ENCODE results near the gene KLRC3.
"Not testable (repeated sequence)": the region's sequence is repeated elsewhere in the genome, so short reads cannot be mapped to it uniquely, and the experiment has no call there.

The KLRC3 gene

DNA sequence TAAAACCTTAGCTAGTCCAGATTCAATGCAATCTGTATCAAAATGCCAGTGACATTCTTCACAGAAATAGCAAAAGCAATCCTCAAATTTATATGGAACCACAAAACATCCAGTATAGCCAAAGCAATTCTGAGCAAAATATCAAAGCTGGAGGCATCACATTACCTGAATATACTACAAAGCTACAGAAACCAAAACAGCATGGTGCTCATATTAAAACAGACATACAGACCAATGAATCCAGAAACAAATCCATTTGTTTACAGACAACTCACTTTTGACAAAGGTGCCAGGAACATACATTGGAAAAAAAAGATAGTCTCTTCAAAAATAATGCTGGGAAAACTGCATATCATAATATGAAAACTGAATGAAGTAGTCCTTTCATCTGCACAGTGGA is 15.6 kb downstream of the KLRC3 start:
- DNase-seq (ENCODE audit: insufficient read length, low spot score) (no peak), FAIRE-seq (peak; percentile 18)

DNA sequence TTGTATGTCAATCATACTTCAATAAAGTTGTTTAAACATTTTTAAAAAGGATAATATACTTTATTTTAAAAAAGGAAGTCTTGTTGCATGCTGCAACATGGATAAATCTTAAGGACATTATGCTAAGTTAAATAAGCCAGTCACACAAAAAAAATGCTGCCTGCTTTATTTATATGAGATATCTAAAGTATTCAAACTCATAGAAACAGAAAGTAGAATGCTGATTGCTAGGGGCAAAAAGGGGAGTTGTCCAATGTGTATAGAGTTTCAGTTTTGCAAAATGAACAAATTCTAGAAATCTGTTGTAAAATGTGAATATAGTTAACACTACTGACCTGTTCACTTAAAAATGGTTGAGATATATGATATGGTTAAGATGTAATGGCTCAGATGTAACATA is 19.6 kb downstream of the KLRC3 start:
- no peak for DNase-seq (ENCODE audit: insufficient read length, low spot score)
- no peak for FAIRE-seq

DNA sequence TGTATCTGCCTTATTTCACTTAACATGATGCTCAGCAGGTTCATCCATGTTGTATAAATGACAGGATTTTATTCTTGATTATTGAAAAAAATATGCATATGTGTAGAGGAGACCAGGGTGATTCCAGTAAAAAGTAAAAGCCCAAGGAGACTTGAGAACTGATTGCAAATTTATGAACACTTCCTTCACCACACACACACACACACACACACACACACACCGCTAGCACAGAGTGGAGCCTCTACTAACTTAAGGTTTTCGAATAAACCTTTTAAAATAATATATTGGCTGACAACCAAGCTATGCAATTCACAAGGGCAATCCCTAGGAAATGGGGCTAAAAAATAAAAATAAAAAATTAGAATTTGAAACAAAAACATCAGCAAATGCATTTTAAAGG is 22.2 kb downstream of the KLRC3 start:
- FAIRE-seq (no peak), DNase-seq (ENCODE audit: insufficient read length, low spot score) (no peak)

DNA sequence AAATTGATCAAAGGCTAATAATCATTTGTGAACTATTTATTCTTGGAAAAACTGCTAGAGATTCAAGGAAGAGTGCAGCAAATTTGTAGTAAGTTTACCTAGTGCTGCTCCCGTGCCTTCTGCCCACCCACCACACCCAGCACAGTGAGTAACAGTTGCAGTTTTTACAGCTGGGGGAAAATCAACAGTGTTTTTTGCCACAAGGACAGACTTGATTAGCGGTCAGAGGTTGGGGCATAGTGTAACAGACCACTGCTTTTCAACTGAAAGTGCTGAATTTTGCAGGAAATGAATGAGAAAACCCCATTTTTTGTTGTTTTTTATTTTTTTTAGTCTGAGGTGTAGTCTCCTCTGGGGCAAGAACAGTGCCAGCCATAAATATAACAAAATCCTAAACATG is 23.1 kb downstream of the KLRC3 start:
- FAIRE-seq, result no peak

DNA sequence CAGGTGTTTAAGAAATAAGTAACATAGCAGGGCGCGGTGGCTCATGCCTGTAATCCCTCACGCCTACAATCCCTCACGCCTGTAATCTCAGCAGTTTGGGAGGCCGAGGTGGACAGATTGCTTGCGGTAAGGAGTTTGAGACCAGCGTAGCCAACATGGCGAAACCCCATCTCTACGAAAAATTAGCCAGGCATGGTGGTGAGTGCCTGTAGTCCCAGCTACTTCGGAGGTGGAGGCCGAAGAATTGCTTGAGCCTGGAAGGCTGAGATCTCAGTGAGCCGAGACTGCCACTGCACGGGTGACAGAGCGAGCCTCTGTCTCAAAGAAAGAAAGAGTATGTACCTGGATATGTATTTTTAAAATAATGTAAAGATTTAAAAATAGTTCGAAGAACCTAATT is 24.2 kb downstream of the KLRC3 start:
- FAIRE-seq; DNase-seq (ENCODE audit: insufficient read length, low spot score): not testable (repeated sequence)

More for the DNA sequence above, 23.1 kb downstream of the KLRC3 start:
- DNase-seq (ENCODE audit: insufficient read length, low spot score), result no peak

DNA sequence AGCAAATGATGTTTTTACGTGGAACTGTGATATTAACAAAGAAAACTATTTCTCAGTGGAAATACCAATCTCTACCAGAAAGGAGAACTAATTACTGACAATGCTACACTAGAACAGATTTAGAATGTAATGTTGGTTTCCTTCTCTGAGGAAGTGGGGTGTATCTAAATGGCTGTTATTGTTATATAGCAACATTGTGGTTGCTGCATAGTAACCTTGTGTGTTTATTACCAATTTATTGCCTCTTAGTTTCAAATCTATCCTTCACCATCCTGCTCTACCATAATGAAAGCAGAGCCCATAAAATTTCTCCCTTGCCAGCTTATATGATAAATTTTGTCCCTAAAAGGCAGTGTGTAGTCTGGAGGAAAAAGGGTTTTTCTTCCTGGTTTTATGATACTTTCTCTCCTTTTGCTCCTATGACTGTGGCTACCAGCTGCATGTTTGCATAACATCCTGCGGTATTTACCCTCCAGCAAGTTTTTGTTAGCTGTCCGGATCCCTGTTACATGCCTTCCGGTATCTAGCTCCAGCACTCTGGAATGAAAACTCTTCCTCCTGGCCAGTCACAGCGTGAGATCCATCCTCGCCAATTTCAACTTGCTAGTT is 24.9 kb downstream of the KLRC3 start:
- no peak for DNase-seq (ENCODE audit: insufficient read length, low spot score)
- FAIRE-seq, result no peak

DNA sequence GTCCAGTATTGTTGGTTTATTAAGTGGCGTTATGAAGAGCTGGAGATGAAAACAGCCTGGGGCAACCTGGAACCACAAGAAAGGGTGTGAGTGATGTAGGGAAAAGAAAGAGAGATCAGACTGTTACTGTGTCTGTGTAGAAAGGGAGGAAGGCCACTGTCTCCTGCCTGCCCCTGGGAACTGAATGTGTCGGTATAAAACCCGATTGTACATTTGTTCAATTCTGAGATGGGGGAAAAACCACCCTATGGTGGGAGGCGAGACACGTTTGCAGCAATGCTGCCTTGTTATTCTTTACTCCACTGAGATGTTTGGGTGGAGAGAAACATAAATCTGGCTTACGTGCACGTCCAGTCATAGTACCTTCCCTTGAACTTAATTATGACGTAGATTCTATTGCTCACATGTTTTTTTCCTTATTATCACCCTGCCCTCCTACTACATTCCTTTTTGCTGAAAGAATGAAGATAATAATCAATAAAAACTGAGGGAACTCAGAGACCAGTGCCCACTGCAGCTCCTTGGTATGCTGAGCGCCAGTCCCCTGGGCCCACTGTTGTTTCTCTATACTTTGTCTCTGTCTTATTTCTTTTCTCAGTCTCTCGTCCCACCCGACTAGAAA is 25.8 kb downstream of the KLRC3 start:
- not testable (repeated sequence) for DNase-seq (ENCODE audit: insufficient read length, low spot score); FAIRE-seq

DNA sequence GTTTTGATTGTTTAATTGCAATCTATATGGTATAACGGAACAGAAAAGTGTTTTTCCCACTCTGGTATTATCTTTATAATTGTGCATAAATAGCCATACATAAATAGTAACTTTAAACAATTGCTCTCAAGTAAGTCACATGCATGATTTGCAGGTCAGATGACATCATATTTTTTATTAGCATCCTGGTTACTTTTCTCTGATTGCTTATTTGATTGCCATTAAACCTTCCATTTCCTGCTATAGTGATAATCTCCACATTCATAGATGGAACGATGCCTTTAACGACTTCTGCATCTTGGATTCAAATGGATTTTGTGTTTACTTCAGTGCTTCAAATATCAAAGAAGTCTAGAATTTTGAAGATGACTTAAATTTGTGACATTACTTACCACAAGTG is 27.1 kb downstream of the KLRC3 start:
- no peak for DNase-seq (ENCODE audit: insufficient read length, low spot score)
- peak; percentile 51 for FAIRE-seq

DNA sequence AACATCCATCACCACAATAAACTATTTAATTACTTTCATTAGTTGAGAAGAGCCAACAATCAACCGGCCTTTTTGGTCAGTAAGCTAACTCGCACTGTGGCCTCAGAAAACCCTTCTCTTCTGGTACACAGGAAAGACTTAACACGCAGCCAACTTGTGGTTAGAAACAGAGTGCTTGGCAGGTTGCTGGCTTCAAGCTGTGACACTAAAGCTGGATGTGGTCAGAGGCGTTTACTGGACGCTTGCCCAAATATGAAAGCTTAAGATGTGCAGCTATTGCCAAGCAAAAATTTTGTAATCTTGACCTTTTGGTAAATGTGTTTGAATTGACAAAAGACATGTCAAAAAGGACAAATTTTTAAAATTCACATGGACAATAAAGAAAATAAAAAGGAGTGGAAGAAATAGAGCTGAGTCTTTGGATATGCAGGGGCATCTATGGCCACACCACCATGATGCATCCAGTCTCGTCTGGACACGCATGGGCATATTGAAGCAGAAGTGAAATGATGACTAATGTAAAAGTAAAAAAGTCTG is 27.9 kb downstream of the KLRC3 start:
- FAIRE-seq, result peak; percentile 82
- peak; percentile 4 for DNase-seq (ENCODE audit: insufficient read length, low spot score)

DNA sequence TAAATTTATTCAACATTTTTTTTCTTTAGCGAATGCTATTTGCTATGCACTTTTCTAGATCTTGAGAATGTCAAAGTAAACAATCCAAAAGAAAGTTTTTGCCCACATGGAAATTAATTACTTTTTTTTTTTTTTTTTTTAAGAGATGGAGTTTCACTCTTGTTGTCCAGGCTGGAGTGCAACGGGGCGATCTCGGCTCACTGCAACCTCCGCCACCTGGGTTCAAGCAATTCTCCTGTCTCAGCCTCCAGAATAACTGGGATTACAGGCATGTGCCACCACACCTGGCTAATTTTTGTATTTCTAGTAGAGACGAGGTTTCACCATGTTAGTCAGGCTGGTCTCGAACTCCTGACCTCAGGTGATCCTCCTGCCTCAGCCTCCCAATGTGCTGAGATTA is 29.4 kb downstream of the KLRC3 start:
- not testable (repeated sequence) for DNase-seq (ENCODE audit: insufficient read length, low spot score); FAIRE-seq

DNA sequence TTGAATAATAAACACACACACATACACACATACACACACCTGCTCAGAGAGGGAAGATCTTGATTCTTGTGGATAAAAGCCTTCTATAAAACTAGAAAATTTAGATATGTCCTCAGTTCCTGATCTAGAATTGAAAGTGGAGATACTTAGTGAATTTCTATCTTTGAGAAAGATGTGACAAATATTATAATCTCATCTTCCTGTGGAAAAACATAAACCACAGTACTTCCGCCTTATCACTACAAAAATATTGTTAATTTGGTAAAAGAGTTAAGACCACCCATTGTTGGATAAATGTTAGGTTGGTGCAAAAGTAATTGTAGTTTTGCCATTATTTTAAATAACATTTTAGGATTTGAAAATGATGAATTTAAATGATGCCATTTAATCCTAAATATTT is 30.5 kb downstream of the KLRC3 start, which contains the start of gene KLRK1:
Gene KLRK1 (minus strand): TSS at position 138 of the 400 bp plus-strand sequence. CDS start 1,231 bp downstream, outside the sequence.
- FAIRE-seq (no peak), DNase-seq (ENCODE audit: insufficient read length, low spot score) (no peak)

DNA sequence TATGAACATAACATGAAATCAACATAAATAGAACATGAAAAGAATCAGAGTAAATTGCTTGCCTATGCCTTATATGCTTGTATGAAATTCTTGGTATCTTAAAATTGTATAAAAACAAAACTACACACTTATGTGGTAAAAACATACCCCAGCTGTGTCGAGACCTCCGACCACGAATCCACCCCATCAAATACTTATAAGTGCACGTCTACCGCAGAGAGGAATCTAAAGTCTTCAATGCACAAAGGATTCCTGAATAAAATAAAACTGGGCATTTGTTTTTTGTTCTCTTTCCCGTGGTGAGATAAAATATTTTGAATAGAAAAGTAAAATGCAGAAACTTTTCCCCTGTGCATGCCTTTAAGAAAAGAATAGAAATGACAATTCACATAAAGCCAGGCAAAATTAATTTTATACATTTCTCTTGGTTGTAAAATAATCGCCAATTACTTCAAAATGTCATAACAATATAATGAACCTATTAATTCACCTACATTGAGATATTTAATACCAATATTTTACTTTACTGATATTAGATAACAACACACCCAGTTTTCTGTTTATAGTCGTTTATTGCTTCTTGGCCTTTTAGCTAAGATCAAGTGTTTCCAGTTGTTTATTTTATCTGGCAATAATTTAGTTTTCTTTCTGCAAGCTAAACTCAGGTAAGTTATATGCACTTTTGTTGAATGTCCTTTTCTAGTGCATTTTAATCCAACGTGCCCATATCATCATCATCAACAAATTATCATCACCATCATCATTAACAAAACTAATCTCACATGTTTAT is 31.6 kb downstream of the KLRC3 start:
- no peak for FAIRE-seq

DNA sequence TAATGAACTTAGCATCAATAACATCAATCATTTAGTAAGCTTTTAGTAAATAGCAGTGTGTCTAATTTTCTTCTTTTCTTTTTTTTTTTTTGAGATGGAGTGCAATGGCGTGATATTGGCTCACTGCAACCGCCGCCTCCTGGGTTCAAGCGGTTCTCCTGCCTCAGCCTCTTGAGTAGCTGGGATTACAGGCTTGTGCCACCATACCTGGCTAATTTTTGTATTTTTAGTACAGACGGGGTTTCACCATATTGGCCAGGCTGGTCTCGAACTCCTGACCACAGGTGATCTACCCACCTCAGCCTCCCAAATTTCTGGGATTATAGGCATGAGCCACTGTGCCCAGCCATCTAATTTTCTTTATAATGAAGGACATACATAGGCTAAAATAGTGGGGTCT is 32.9 kb downstream of the KLRC3 start:
- DNase-seq (ENCODE audit: insufficient read length, low spot score); FAIRE-seq: not testable (repeated sequence)

More for the DNA sequence above, 31.6 kb downstream of the KLRC3 start:
- no peak for DNase-seq (ENCODE audit: insufficient read length, low spot score)

DNA sequence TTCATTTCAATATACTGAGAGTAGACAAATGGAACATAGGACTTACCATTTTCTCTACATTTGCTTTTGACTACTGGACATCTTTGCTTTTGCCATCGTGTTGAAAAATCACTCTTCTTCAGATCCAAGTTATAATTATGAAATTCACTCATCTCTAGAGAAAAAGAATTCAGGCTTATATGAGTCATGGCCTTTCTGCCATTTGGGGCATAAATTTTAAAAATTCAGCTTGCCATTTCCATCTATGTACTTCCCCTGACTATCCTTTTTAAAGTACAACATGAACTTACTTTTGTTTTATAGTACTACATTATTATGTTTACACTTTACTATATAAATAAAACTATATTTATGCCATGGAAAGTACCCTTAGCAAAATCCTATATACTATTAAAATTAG is 33.5 kb downstream of the KLRC3 start:
- no peak for DNase-seq (ENCODE audit: insufficient read length, low spot score)

DNA sequence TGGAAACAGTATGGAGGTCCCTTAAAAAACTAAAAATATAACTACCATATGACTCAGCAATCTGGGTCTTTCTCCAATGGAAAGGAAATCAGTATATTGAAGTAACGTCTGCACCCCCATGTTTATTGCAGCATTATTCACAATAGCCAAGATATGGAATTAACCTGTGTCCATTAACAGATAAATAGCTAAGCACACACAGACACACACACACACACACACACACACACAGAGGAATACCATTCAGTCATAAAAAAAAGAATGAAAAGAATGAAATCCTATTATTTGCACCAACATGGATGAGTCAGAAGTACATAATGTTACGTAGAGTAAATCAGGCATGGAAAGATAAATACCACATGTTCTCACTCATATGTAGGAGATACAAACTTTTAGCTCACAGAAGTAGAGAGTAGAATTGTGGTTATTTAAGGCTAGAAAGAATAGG is 35.2 kb downstream of the KLRC3 start:
- DNase-seq (ENCODE audit: insufficient read length, low spot score) (no peak), FAIRE-seq (no peak)

More for the DNA sequence above, 33.5 kb downstream of the KLRC3 start:
- no peak for FAIRE-seq

DNA sequence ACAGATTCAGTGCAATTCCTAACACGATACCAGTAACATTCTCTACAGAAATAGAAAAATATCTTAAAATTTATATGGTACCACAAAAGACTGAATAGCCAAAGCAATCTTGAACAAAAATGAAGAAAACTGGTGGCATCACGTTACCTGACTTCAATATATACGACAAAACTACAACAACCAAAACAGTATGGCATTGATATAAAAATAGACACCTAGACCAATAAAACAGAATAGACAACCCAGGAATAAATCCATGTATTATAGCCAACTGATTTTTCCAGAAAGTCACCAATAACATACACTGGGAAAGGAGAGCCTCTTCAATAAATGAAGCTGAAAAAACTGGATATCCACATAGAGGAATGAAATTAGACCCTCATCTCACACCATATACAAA is 36.2 kb downstream of the KLRC3 start:
- no peak for FAIRE-seq
- no peak for DNase-seq (ENCODE audit: insufficient read length, low spot score)

DNA sequence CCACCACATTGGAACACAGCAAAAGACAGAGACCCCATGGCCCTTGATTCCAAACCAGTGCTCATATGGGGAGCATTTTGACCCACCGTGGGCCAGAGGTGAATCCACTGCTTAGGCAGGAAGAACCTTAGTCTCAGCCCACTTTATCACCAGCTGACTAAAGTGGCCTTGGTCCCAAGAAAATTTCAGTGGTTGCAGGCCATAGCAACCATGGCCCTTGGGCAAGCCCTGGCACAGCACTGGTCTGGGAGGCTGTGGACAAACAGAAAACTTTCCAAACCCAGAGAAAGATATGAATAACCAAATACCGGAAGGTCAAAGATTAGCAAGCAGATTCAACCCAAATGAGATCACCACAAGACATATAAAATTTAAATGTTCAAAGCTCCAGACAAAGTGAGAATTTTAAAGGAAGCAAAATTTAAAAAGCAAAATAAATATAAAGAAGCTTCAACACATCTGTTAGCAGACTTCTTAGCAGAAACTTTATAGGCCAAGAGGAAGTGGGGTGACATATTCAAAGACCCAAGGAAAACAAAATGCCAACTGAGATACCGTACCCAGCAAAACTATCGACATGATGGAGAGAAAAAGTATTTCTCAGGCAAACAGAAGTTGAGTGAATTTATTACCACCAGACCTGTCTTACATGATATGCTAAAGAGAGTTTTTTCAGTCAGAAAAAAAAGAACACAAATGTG is 38.3 kb downstream of the KLRC3 start:
- FAIRE-seq (no peak), DNase-seq (ENCODE audit: insufficient read length, low spot score) (no peak)

DNA sequence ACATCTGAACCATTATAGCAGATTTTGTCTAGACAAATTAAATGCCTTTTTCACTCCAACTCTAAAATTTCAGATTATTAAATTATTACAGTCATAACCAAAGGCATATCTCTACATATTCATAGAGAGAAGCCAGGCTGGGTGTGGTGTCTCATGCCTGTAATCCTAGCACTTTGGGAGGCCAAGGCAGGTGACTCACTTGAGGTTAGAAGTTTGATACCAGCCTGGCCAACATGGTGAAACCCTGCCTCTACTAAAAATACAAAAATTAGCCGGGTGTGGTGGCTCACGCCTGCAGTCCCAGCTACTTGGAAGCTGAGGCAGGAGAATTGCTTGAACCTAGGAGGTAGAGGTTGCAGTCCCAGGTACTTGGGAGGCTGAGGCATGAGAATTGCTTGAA is 41.7 kb downstream of the KLRC3 start:
- FAIRE-seq; DNase-seq (ENCODE audit: insufficient read length, low spot score): not testable (repeated sequence)

DNA sequence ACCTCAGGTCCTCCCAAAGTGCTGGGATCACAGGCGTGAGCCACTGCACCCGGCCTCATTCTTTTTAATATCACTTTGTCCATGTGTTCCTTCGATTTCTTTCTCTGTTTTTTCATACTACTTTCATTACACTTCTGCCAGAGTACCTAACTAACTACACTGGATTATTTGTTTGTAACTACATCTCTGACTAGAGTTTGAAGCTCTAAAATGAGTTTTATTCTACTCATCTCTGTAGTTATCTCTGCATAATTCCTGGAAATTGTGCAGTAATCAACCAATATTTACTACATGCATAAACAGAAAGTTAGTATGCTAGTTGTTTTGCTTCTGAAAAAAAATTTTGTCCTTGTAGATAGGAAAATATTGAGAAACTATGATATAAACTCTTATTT is 45.8 kb downstream of the KLRC3 start:
- FAIRE-seq, result no peak

DNA sequence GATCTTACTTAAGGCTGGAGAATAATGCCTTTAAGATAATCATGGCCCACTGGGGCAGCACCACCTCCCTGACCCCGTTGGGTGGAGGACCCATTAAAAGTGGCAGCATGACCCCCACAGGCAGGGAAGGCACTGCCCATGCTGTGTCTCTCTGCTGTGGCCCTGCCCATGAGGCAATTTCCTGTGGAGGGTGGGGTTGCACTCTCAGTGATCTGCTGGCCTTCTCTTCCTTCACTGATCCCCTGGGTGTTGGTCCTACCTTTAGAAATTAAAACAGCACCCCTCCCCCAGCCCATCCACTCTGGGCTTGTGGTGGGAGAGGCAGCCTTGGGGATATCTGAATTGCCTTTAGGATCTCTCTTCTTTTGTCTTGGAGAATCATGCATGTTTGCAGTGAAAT is 47.8 kb downstream of the KLRC3 start:
- FAIRE-seq, result no peak

More for the DNA sequence above, 45.8 kb downstream of the KLRC3 start:
- DNase-seq (ENCODE audit: insufficient read length, low spot score), result no peak

More for the DNA sequence above, 47.8 kb downstream of the KLRC3 start:
- no peak for DNase-seq (ENCODE audit: insufficient read length, low spot score)

Data from GM19239 (cell line).